ENCODE data around the gene CRTC3. TPM values are rescaled to one million over a fixed set of nuclear protein-coding genes. Genes with fewer than 3 reads are reported as not detected.

CRTC3 gene
- total RNA-seq, 2 experiments from 2014 or later: 27.1 to 28.7 TPM

DNA sequence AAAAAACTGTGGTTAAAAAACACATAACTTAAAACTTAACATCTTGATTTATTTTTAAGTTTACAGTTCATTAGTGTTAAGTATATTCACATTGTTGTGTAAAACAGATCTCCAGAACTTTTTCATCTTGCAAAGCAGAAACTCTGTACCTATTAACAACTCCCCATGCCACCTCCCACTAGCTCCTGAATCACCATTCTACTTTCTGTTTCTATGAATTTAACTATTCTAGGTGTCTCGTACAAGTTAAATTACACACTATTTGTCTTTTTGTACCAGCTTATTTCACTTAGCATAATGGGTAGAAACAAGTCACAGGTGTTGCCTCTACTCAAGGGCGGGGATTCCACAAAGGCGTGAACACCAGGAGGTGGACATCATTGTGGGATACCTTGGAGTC, 43.2 kb downstream of the CRTC3 start:
- ChIA-PET POLR2A (interaction anchor here (0.9 to 2.3 kb wide), 5 partner anchors 11 to 35 kb away, joined by 3 to 5 read pairs (median 4); no protein-coding TSS in a partner anchor), CTCF (interaction anchor here (1.2 to 2.2 kb wide), 4 partner anchors 18 to 253 kb away, joined by 4 to 8 read pairs (median 5); no protein-coding TSS in a partner anchor)
- ATAC-seq: peak; percentile 31
- Mint-ChIP-seq H3K27me3 (no peaks in the 10 kb centered on the region), H3K27ac (peak overlapping the region; percentile 84), H3K4me3 (peak overlapping the region; percentile 9), H3K9me3 (peaks cover 4% of the 10 kb centered on the region), H3K36me3 (ENCODE audit: low read depth) (peaks cover 39% of the 10 kb centered on the region), H3K4me1 (ENCODE audit: low read depth) (peaks cover 82% of the 10 kb centered on the region)
- intact Hi-C loops (cut with micrococcal nuclease): no loop called here
- DNase-seq: no peak
- TF ChIP-seq, protein P1, sequence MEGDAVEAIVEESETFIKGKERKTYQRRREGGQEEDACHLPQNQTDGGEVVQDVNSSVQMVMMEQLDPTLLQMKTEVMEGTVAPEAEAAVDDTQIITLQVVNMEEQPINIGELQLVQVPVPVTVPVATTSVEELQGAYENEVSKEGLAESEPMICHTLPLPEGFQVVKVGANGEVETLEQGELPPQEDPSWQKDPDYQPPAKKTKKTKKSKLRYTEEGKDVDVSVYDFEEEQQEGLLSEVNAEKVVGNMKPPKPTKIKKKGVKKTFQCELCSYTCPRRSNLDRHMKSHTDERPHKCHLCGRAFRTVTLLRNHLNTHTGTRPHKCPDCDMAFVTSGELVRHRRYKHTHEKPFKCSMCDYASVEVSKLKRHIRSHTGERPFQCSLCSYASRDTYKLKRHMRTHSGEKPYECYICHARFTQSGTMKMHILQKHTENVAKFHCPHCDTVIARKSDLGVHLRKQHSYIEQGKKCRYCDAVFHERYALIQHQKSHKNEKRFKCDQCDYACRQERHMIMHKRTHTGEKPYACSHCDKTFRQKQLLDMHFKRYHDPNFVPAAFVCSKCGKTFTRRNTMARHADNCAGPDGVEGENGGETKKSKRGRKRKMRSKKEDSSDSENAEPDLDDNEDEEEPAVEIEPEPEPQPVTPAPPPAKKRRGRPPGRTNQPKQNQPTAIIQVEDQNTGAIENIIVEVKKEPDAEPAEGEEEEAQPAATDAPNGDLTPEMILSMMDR (IDR thresholded peaks at IDR 0.05): no peak

DNA sequence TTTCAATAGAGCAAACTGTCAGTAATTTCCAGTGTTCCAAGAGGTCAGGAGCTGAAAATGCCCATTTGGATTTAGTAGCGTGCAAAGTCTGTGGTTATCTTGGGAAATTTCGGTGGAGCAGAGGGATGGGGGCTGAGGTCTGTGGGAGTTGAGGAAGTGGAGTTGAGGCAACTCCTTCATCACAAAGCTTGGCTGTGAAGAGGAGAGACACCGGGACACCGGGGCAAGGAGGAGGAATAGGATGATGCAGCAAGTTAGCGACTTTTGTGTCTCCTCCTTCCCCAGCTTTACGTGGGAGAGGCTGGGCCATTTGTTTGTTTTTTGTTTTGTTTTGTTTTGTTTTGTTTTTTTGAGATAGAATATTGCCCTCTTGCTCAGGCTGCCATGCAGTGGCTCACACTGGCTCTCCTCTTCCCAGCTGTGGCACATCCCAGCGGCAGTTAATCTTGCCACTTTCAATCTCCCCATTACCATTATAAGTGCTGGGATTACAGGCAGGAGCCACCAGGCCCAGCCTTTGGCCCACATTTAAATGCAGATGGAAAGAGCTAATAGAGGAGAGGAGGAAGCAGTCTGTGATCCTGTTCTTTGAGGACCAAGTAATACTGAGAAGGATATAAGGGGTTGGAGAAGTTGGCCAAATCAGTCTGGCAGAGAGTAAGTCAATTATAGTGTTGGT, 47.1 kb downstream of the CRTC3 start:
- peaks cover 4% of the 10 kb centered on the region for H3K9me3 Mint-ChIP-seq
- POLR2A ChIA-PET: interaction anchor here (0.6 to 1.3 kb wide), 2 partner anchors 8 to 20 kb away, joined by 3 to 5 read pairs; no protein-coding TSS in a partner anchor
- ATAC-seq: no peak
- H3K27ac Mint-ChIP-seq: peak overlapping the region; percentile 31
- CTCF ChIA-PET: interaction anchor here (0.7 to 1.3 kb wide), 3 partner anchors 15 to 37 kb away, joined by 3 to 4 read pairs (median 3); no protein-coding TSS in a partner anchor
- no peaks in the 10 kb centered on the region for H3K27me3 Mint-ChIP-seq
- no peak overlapping the region for H3K4me3 Mint-ChIP-seq
- intact Hi-C loops (cut with micrococcal nuclease): no loop called here
- H3K36me3 Mint-ChIP-seq (ENCODE audit: low read depth): peaks cover 32% of the 10 kb centered on the region
- peaks cover 59% of the 10 kb centered on the region for H3K4me1 Mint-ChIP-seq (ENCODE audit: low read depth)
- DNase-seq: no peak
- TF ChIP-seq, protein P1 (IDR thresholded peaks at IDR 0.05): no peak

DNA sequence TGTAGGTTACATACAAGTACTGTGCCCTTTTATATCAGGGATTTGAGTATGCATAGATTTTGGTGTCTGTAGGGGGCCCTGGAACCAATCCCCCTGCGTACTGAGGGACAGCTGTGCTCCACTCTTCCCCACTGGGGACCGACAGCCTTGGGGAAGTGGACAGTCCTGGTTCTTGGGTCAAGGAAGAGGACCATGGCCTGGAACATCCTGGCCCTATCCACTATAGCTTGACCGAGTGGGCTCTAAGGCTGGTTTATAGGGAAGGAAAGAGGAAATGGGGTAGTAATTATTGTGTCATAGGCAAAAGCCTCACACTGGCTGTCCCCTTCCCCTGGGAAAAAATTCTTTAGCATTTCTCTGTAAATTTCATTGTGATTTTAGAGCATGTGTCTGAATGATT, 49.5 kb downstream of the CRTC3 start:
- H3K27ac Mint-ChIP-seq: no peak overlapping the region
- H3K9me3 Mint-ChIP-seq: no peaks in the 10 kb centered on the region
- peaks cover 63% of the 10 kb centered on the region for H3K4me1 Mint-ChIP-seq (ENCODE audit: low read depth)
- TF ChIP-seq, protein P1 (IDR thresholded peaks at IDR 0.05): no peak
- ATAC-seq (no peak), DNase-seq (no peak)
- peaks cover 22% of the 10 kb centered on the region for H3K36me3 Mint-ChIP-seq (ENCODE audit: low read depth)
- ChIA-PET POLR2A (interaction anchor here (1.2 kb wide), 1 partner anchor 15 kb away, joined by 3 read pairs; no protein-coding TSS in a partner anchor), CTCF (no interaction called here)
- intact Hi-C loops (cut with micrococcal nuclease): no loop called here
- no peaks in the 10 kb centered on the region for H3K27me3 Mint-ChIP-seq
- H3K4me3 Mint-ChIP-seq: no peak overlapping the region

GRCh38 chr15:90580099-90580498, 50.4 kb downstream of the CRTC3 start:
- peaks cover 17% of the 10 kb centered on the region for H3K36me3 Mint-ChIP-seq (ENCODE audit: low read depth)
- POLR2A ChIA-PET: interaction anchor here (3.5 kb wide), 1 partner anchor 14 kb away, joined by 13 read pairs; no protein-coding TSS in a partner anchor
- peaks cover 60% of the 10 kb centered on the region for H3K4me1 Mint-ChIP-seq (ENCODE audit: low read depth)

More at GRCh38 chr15:90580099-90580498, 50.4 kb downstream of the CRTC3 start:
- Mint-ChIP-seq H3K27me3 (no peaks in the 10 kb centered on the region), H3K4me3 (no peak overlapping the region), H3K9me3 (no peaks in the 10 kb centered on the region), H3K27ac (no peak overlapping the region)
- TF ChIP-seq, protein P1 (IDR thresholded peaks at IDR 0.05): no peak
- ATAC-seq (no peak), DNase-seq (no peak)
- CTCF ChIA-PET: no interaction called here
- intact Hi-C loops (cut with micrococcal nuclease): no loop called here

Measured in activated CD8-positive, alpha-beta T cell treated with anti-CD3 and anti-CD28 coated beads for 36 hours (primary cell).